GM18526 (cell line): Measurements from ENCODE around the gene AKAP12.

Experiments
- POLR2A ChIP-seq: IDR thresholded peaks from 3 replicates; pipeline ENCODE4 v1.6.1; 2011; ENCODE audit not compliant: insufficient read length; ENCODE audit errors: extremely low read depth

The AKAP12 gene

DNA sequence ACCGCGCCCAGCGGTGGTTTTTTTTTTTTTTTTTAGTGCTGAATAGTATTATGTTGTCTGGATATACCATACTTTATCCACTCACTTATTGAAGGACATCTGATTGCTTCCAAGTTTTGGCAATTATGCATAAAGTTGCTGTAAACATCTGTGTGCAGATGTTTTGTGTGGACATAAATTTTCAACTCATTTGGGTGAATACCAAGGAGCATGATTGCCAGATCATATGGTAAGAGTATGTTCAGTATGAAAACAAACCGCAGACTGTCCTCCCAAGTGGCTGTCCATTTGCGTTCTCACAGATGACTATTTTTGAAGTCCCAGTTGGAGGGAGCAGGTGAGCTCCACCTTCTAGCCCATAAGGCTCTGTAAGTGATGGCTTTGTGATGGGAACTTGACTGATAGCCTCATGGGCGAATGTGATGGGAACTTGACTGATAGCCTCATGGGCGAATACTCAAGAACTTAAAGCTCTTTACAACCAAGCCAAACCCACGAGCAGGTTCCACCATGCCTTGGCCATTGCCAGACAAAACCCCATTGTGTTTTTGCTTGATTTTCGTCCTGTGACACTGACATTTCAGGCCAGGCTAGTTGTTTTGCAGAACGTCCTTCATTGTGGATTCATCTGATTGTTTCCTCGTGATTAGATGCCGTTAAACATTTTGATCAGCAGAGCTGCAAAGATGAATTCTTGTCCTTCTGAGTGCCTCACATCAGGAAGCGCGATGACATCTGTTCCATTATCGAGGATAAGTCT is 100.6 kb downstream of the AKAP12 start:
- TF ChIP-seq POLR2A, result no peak

GRCh38 chr6:151341476-151342195 is 101.9 kb downstream of the AKAP12 start:
- no peak for TF ChIP-seq POLR2A

DNA sequence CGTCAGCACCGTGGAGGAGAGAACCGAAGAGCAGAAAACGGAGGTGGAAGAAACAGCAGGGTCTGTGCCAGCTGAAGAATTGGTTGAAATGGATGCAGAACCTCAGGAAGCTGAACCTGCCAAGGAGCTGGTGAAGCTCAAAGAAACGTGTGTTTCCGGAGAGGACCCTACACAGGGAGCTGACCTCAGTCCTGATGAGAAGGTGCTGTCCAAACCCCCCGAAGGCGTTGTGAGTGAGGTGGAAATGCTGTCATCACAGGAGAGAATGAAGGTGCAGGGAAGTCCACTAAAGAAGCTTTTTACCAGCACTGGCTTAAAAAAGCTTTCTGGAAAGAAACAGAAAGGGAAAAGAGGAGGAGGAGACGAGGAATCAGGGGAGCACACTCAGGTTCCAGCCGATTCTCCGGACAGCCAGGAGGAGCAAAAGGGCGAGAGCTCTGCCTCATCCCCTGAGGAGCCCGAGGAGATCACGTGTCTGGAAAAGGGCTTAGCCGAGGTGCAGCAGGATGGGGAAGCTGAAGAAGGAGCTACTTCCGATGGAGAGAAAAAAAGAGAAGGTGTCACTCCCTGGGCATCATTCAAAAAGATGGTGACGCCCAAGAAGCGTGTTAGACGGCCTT is 110.0 kb downstream of the AKAP12 start:
- no peak for TF ChIP-seq POLR2A

- no peak for TF ChIP-seq POLR2A
Observed at GRCh38 chr6:151350442-151351145, 110.8 kb downstream of the AKAP12 start.

DNA sequence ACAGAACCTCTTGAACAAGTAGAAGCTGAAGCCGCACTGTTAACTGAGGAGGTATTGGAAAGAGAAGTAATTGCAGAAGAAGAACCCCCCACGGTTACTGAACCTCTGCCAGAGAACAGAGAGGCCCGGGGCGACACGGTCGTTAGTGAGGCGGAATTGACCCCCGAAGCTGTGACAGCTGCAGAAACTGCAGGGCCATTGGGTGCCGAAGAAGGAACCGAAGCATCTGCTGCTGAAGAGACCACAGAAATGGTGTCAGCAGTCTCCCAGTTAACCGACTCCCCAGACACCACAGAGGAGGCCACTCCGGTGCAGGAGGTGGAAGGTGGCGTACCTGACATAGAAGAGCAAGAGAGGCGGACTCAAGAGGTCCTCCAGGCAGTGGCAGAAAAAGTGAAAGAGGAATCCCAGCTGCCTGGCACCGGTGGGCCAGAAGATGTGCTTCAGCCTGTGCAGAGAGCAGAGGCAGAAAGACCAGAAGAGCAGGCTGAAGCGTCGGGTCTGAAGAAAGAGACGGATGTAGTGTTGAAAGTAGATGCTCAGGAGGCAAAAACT is 111.5 kb downstream of the AKAP12 start:
- TF ChIP-seq POLR2A, result no peak

- TF ChIP-seq POLR2A, result no peak
Observed at GRCh38 chr6:151351731-151352130, 112.0 kb downstream of the AKAP12 start.

DNA sequence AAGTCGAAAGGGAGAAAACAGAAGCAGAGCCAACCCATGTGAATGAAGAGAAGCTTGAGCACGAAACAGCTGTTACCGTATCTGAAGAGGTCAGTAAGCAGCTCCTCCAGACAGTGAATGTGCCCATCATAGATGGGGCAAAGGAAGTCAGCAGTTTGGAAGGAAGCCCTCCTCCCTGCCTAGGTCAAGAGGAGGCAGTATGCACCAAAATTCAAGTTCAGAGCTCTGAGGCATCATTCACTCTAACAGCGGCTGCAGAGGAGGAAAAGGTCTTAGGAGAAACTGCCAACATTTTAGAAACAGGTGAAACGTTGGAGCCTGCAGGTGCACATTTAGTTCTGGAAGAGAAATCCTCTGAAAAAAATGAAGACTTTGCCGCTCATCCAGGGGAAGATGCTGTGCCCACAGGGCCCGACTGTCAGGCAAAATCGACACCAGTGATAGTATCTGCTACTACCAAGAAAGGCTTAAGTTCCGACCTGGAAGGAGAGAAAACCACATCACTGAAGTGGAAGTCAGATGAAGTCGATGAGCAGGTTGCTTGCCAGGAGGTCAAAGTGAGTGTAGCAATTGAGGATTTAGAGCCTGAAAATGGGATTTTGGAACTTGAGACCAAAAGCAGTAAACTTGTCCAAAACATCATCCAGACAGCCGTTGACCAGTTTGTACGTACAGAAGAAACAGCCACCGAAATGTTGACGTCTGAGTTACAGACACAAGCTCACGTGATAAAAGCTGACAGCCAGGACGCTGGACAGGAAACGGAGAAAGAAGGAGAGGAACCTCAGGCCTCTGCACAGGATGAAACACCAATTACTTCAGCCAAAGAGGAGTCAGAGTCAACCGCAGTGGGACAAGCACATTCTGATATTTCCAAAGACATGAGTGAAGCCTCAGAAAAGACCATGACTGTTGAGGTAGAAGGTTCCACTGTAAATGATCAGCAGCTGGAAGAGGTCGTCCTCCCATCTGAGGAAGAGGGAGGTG is 112.9 kb downstream of the AKAP12 start:
- TF ChIP-seq POLR2A, result no peak

- TF ChIP-seq POLR2A, result no peak
Observed at GRCh38 chr6:151353795-151354194, 114.0 kb downstream of the AKAP12 start.

DNA sequence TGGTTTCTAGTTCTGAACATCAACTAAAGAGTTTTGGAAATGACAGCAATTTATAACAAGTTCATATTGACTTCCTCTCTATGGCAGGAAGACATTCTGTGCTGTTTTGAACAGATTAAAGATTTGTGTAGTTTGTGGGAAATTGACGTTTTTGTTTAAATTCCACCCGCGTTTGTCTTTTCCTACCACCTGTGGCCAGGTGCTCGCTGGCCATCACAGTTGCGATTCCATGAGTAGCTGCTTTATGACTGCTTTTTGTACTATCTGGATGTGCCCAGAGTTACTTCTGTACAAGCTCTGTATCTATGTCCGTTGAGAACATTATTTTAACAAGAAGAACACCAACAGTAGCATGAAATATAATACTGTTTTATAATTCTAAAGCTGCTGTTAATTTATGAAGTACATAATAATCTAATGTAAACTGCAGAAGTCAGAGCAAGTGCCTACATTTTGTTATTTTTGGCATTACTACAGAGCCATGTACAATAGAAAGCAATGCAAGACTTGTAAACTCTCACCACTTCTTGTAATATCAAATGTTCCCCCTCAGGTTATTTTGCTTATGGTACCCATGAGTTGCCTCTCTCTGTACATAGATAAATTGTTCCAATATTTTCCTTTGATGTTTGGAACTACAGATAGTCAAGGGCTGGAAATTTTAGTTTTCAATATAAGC is 118.1 kb downstream of the AKAP12 start:
- TF ChIP-seq POLR2A, result no peak

GRCh38 chr6:151358475-151358874 is 118.7 kb downstream of the AKAP12 start:
- no peak for TF ChIP-seq POLR2A

DNA sequence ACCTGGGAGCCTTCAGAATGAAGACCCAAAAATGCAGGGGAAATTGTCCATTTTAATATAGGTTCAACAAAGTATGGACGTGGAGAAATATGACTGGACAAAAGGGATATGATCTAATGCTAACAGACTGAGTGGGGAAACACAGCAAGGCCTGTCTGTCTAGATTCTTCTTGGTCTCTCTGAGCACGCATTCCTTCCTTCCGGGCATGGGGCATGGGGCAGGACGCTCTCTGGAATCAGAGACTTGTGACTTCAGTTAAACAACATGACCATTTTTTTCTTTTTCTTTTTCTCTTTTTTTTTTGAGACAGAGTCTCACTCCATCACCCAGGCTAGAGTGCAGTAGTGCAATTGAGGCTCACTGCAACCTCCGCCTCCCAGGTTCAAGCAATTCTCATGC is 119.7 kb downstream of the AKAP12 start:
- no peak for TF ChIP-seq POLR2A

DNA sequence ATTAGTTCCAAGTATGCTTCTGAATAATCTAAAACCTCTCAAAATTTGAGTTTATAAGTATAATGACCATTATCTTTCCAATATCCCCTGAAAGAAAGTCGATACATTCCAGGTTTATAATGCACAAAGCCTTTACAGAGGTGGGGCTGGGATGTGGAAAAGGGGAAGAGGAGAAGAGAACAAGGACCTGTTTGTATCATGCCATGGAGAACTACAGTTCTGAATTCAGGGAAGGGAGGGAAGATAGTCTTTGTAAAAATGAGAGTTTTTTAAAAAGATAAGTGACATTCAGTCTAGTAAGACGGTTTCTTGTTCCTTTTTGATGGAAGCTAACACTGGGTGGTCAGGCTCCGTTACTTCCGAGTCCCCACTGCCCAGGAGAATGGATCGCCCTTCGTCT is 125.5 kb downstream of the AKAP12 start:
- no peak for TF ChIP-seq POLR2A

DNA sequence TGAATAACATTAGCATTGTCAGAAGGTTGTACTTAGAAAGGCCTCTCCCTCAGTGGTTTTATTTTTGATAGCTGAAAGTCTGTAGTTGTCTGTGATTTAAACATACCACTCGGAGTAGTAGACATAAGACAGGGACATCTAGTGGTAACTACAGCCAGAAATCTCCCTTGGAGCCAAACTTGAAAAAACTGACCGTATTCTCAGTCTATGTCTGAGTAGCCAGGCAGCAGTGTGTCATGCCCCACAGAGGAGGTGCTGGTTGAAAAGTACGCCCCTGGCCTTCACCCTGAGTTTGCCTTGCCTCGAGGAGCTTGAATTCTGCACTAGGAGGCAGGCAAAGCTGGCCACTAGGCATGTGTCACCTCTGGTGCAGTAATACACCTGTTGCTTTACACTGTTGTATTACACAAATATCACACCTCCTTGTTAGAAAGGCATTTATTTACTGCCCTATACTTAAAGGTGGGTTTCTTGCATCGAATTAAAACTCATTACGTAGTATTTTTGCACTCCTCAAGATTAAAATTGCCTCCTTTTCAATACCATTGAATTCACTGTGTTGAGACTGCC is 130.8 kb downstream of the AKAP12 start:
- no peak for TF ChIP-seq POLR2A
